Measurements from ENCODE around the gene RNF32. TPM values are rescaled to one million over a fixed set of nuclear protein-coding genes. Genes with fewer than 3 reads are reported as not detected.
A peak's percentile ranks its signal among the peaks of the same experiment; 100 is the strongest.

Gene RNF32
- total and polyA plus RNA-seq, 2 experiments from 2014 or later = 0.92 to 2.3 TPM

GRCh38 chr7:156673902-156674301 lies 33.3 kb downstream of the RNF32 start:
- Histone ChIP-seq H3K4me1 (ENCODE audit: low read depth) (no peaks in the 10 kb centered on the region), H3K27me3 (no peaks in the 10 kb centered on the region), H3K4me3 (no peak overlapping the region), H3K27ac (no peak overlapping the region), H3K36me3 (peaks cover 5% of the 10 kb centered on the region), H3K9me3 (ENCODE audit: low read depth) (no peaks in the 10 kb centered on the region)
- TF ChIP-seq CTCF (IDR thresholded peaks at IDR 0.05; ENCODE audit: low read depth, low read length) = no peak
- no peak for DNase-seq (ENCODE audit: low read depth in 1 of 2, low spot score in 1 of 2)

GRCh38 chr7:156675721-156676120 lies 35.1 kb downstream of the RNF32 start:
- Histone ChIP-seq H3K9me3 (ENCODE audit: low read depth) (no peaks in the 10 kb centered on the region), H3K4me3 (no peak overlapping the region), H3K27ac (no peak overlapping the region), H3K4me1 (ENCODE audit: low read depth) (no peaks in the 10 kb centered on the region), H3K27me3 (no peaks in the 10 kb centered on the region), H3K36me3 (peaks cover 5% of the 10 kb centered on the region)
- TF ChIP-seq CTCF (IDR thresholded peaks at IDR 0.05; ENCODE audit: low read depth, low read length) = no peak
- no peak for DNase-seq (ENCODE audit: low read depth in 1 of 2, low spot score in 1 of 2)

DNA sequence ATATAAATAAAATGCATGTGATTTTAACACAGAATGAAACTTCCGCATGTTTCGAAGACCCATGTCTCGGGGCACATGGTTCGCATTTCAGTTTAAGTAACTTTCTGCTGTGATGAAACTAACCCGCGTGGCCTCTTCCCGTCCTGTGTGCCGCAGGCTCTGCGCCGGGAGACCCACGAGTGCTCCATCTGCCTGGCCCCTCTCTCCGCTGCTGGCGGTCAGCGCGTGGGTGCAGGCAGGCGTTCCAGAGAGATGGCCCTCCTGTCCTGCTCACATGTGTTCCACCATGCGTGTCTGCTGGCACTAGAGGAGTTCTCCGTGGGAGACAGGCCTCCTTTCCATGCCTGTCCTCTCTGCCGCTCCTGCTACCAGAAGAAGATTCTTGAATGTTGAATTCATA lies 35.7 kb downstream of the RNF32 start:
- TF ChIP-seq CTCF (IDR thresholded peaks at IDR 0.05; ENCODE audit: low read depth, low read length) = no peak
- peaks cover 7% of the 10 kb centered on the region for H3K36me3 ChIP-seq

DNA sequence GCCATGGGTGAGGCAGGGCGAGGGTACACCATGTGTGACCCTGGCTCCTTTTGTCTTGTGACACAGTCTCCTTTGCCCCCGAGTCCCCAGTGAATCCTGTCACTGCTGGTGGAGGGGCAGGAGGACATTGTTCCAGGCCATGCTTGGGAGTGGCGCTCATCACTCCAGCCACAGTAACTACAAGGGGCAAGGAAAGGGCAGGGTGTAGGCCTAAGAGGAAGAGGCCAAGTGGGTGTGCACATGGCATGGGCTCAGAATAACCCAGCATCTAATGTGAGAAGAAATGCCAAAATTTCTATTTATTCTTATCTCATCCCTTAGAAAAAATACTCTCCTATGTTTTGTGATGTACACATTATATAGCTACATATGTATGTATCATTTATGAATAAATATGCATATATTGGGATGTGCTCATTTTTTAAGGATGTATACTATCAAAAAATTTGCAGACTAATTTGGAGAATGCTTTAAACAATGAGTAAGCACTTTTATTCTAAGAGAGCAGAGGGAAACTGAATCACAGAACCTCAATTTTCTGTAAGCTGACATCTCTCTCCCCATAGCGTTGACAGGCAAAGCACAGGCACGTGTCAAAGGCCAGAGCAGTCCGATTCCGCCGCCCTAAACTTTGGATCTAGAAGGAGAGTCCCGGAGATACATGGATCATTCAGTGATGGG lies 36.9 kb downstream of the RNF32 start:
- DNase-seq (ENCODE audit: low read depth in 1 of 2, low spot score in 1 of 2) = no peak
- Histone ChIP-seq H3K27me3 (no peaks in the 10 kb centered on the region), H3K4me1 (ENCODE audit: low read depth) (no peaks in the 10 kb centered on the region), H3K36me3 (peaks cover 17% of the 10 kb centered on the region), H3K9me3 (ENCODE audit: low read depth) (no peaks in the 10 kb centered on the region), H3K27ac (no peak overlapping the region), H3K4me3 (no peak overlapping the region)
- TF ChIP-seq CTCF (IDR thresholded peaks at IDR 0.05; ENCODE audit: low read depth, low read length) = no peak

More for the DNA sequence above, 35.7 kb downstream of the RNF32 start:
- Histone ChIP-seq H3K27ac (no peak overlapping the region), H3K4me1 (ENCODE audit: low read depth) (no peaks in the 10 kb centered on the region), H3K9me3 (ENCODE audit: low read depth) (no peaks in the 10 kb centered on the region), H3K27me3 (no peaks in the 10 kb centered on the region), H3K4me3 (no peak overlapping the region)
- DNase-seq (ENCODE audit: low read depth in 1 of 2, low spot score in 1 of 2) = no peak

- Histone ChIP-seq H3K27me3 (no peaks in the 10 kb centered on the region), H3K27ac (no peak overlapping the region), H3K4me1 (ENCODE audit: low read depth) (no peaks in the 10 kb centered on the region), H3K9me3 (ENCODE audit: low read depth) (no peaks in the 10 kb centered on the region), H3K36me3 (peaks cover 27% of the 10 kb centered on the region), H3K4me3 (no peak overlapping the region)
- peak in 1 of 2 donors; percentile 6 for DNase-seq (ENCODE audit: low read depth in 1 of 2, low spot score in 1 of 2)
- no peak for TF ChIP-seq CTCF (IDR thresholded peaks at IDR 0.05; ENCODE audit: low read depth, low read length)
Measured at GRCh38 chr7:156680281-156680680, 39.7 kb downstream of the RNF32 start.

All from cardiac muscle cell (in vitro differentiated cells and primary cell).